ENCODE results near the gene PAPPA. TPM values are rescaled to one million over a fixed set of nuclear protein-coding genes. Genes with fewer than 3 reads are reported as not detected.

The PAPPA gene
- polyA plus RNA-seq, 1 donor from 2014 or later, result 0.04 TPM

DNA sequence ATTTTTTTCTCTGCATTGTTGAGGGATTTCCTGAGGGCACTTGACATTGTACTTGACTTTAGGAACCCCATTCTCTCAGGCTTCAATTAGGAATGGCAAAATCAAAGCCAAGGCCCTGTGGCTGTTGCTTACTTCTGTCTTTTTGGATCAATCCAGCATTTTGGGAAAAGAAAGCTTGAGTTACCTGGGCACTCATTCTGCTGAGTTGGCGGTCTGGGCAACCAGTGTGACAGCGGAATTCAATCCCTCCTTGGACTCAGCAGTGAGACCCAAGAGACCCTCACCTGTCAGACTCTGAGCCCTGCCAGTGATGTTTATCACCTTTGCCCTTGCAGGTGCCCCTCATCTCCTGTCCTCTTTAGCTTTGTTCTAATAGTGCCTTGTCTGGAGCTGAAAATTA is 225.3 kb downstream of the PAPPA start:
- no peaks in the 10 kb centered on the region for H3K4me1 Mint-ChIP-seq
- H3K27me3 Mint-ChIP-seq, result peaks cover 1% of the 10 kb centered on the region
- no peaks in the 10 kb centered on the region for H3K9me3 Mint-ChIP-seq
- no peak overlapping the region for H3K27ac Mint-ChIP-seq
- H3K36me3 Mint-ChIP-seq, result no peaks in the 10 kb centered on the region
- no peak overlapping the region for H3K4me3 Mint-ChIP-seq

DNA sequence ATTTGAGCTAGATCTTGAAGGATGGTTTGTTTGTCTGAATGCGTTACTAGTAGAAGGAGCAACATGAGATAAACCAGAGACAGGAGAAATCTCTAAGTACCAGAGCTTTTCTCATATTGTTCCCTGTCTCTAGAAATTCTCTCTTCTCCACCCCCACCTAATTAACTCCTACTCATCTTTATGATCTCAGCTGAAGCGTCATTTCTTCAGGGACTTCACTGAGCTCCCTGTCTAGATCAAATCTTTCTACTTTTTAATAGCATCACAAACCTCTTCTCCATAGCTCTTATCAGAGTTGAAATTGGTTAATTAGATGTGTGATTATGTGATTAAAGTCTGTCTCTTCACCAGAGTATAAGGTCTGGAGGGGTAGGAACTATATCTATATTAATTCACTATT is 226.2 kb downstream of the PAPPA start:
- H3K27ac Mint-ChIP-seq, result no peak overlapping the region
- peaks cover 1% of the 10 kb centered on the region for H3K27me3 Mint-ChIP-seq
- H3K36me3 Mint-ChIP-seq, result no peaks in the 10 kb centered on the region
- H3K4me1 Mint-ChIP-seq, result no peaks in the 10 kb centered on the region
- no peaks in the 10 kb centered on the region for H3K9me3 Mint-ChIP-seq
- no peak overlapping the region for H3K4me3 Mint-ChIP-seq

DNA sequence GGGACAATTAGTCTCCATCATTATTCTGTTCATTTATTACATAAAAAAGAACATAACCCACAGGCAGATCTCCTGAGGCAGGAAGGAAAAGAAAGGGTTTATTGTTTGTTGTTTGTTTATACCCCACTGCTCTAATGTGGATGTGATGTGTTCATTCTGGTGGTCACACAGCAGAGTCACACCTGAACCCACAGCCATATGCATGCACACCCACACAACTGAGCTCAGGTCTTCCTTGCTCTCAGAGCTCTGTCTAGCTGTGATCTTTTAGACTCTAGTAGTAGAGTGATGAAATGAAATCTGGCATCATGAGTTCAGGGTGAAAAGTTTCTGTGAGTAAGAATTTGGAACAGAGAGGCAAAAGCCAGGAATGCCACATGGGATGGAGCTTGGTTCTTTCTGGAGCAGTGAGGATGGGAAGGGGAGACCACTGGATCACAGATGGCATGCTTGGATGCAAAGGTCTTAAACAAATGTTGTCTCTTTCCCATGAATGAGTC is 227.0 kb downstream of the PAPPA start:
- no peaks in the 10 kb centered on the region for H3K4me1 Mint-ChIP-seq
- no peaks in the 10 kb centered on the region for H3K36me3 Mint-ChIP-seq
- H3K27me3 Mint-ChIP-seq, result peaks cover 1% of the 10 kb centered on the region
- no peak overlapping the region for H3K4me3 Mint-ChIP-seq
- H3K27ac Mint-ChIP-seq, result peak overlapping the region in 1 of 3 donors; percentile 54
- H3K9me3 Mint-ChIP-seq, result no peaks in the 10 kb centered on the region

DNA sequence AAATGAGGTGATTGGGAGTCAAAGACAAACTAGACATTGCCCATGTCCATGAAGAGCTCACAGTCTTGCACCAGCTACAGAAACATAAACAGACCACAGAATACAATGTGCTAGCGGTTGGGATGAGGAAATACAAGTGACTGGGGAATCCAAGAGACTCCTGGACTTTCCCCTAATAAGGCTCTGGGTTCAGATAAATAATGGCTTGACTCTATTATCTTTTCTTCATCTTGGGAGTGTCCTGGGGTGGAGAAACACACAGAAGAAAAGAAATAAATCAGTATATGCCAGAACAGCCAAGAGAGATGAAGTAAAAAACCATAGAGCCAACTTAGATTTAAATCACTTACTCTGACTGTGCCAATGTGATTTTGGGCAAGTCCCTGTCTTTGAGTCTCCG is 227.8 kb downstream of the PAPPA start:
- no peak overlapping the region for H3K4me3 Mint-ChIP-seq
- peaks cover 1% of the 10 kb centered on the region for H3K27me3 Mint-ChIP-seq
- no peak overlapping the region for H3K27ac Mint-ChIP-seq
- H3K9me3 Mint-ChIP-seq, result no peaks in the 10 kb centered on the region
- H3K4me1 Mint-ChIP-seq, result no peaks in the 10 kb centered on the region
- H3K36me3 Mint-ChIP-seq, result no peaks in the 10 kb centered on the region

DNA sequence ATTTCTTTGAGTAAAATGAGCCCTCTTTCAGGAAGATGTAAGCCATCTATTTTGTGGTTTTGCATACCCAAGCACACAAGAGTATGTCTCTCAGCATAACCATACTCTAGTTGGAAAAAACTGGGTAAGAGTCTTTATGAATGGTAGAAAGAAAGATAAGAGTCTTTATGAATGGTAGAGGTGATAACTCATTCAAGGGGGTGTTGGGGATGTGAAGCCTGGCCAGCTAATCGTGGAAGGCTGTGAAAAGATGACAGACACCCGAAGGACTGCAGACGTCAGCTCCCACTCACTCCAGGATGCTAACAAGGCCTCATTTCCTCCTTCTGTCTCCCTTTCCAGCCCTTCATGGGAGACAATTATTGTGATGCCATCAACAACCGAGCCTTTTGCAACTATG is 228.5 kb downstream of the PAPPA start:
- no peaks in the 10 kb centered on the region for H3K9me3 Mint-ChIP-seq
- H3K36me3 Mint-ChIP-seq, result no peaks in the 10 kb centered on the region
- peaks cover 1% of the 10 kb centered on the region for H3K27me3 Mint-ChIP-seq
- H3K27ac Mint-ChIP-seq, result no peak overlapping the region
- H3K4me1 Mint-ChIP-seq, result no peaks in the 10 kb centered on the region
- H3K4me3 Mint-ChIP-seq, result no peak overlapping the region

DNA sequence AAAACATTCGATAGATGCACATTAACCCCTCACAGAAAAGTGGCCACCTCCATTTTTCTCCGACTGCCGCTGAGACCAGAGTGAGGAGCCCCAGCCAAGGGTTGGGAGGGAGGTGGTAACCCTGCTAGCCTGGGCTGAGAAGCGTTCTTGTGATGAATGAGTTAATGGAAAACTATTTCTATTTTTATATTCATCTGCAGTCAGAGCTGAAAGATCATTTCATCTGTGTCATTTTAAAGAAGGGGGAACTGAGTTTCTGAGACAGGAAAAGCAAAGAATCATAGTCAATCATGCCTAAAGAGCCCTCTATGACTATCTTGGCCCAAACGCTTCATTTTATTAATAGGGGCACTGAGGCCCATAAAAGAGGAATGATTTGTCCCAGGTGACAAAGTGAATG is 229.5 kb downstream of the PAPPA start:
- H3K36me3 Mint-ChIP-seq, result no peaks in the 10 kb centered on the region
- H3K9me3 Mint-ChIP-seq, result no peaks in the 10 kb centered on the region
- H3K27me3 Mint-ChIP-seq, result no peaks in the 10 kb centered on the region
- no peak overlapping the region for H3K4me3 Mint-ChIP-seq
- no peaks in the 10 kb centered on the region for H3K4me1 Mint-ChIP-seq
- no peak overlapping the region for H3K27ac Mint-ChIP-seq

DNA sequence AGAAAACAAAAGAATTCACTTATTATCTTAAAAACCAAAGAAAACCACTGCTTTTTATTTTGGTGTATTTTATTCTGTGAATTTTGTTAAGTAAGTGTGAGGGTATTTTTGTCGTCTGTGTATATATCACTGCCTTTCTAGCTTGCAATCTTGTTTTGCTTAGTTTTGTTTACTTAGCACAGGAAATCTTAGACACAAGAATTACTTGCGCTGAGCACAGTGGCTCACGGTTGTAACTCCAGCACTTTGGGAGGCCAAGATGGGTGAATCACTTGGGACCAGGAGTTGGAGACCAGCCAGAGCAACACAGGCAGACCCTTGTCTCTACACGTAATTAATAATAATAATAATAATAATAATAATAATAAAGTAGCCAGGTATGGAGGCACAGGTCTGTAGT is 230.3 kb downstream of the PAPPA start:
- H3K27me3 Mint-ChIP-seq, result no peaks in the 10 kb centered on the region
- H3K4me3 Mint-ChIP-seq, result no peak overlapping the region
- no peaks in the 10 kb centered on the region for H3K4me1 Mint-ChIP-seq
- no peak overlapping the region for H3K27ac Mint-ChIP-seq
- H3K36me3 Mint-ChIP-seq, result no peaks in the 10 kb centered on the region
- H3K9me3 Mint-ChIP-seq, result no peaks in the 10 kb centered on the region

DNA sequence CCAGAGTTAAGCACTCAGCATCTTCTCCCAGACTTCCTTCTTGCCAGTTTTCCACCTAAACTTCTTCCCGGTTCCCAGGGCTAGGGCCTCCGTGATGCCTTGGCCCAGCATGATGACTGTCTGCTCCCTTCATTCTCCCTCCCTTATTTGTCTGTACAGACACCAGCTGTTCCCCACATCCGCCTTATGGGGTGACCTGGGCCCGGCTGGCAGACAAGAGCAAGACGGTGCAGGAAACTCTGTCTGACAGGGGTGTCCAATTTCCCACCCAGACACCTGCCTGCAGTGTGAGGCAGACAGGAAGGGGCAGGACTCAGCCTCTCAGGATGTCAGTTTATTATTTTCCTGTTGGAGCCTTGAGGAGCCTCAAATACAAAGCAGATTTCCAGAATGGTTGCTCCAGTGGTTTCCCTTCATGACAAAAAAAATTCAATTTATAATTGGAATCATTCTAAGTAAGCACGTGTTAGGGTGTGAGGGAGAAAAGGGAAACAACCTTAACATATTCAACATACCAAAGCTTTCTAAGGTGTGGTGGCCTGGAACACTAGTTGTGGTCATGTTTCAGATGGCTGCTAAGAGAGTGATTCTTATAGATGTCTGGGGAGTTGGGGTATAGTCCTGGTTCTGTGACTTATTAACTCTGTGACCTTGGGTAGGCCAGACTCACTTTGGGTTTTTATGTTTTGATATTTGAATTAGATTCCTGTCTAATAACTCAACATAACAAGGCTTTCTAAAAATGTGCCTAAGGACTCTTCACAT is 234.5 kb downstream of the PAPPA start:
- H3K27ac Mint-ChIP-seq, result no peak overlapping the region
- no peak overlapping the region for H3K4me3 Mint-ChIP-seq
- H3K4me1 Mint-ChIP-seq, result peaks cover 0 to 7% (median 0%) of the 10 kb centered on the region in 3 donors
- no peaks in the 10 kb centered on the region for H3K36me3 Mint-ChIP-seq
- no peaks in the 10 kb centered on the region for H3K9me3 Mint-ChIP-seq
- no peaks in the 10 kb centered on the region for H3K27me3 Mint-ChIP-seq

DNA sequence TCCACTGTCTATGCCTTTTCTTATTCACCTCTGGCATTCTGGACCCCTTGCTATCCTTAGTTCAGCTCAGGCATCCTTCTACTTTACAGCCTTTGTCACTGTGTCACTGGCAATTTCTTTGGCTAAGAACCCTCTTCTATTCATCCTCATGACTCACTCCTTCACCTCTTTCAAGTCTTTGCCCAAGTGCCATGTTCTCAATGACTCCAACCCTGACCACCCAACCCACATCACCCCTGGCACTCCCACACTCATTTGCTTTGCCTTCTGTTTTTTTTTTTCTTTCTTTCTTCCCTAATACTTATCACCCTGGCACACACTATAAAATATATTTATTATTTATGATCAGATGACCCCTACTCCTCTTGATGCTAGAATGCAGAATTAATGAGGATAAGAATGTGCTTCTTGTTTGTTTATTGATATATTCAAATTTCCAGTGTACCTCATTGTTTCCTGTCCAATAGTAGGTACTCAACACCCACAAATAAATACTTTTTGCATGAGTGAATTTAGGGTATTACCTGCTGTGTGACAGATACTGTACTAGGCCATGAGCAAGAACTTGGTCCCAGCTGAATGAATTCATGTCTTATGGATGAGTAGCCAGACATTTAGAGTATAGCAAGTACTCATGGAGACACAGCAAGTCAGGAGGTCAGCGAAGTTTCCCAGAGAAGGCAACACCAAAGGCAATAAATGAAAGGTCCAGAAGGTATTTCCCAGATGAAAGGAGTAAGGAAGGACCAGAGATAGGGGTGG is 236.1 kb downstream of the PAPPA start:
- no peaks in the 10 kb centered on the region for H3K9me3 Mint-ChIP-seq
- no peak overlapping the region for H3K27ac Mint-ChIP-seq
- H3K4me1 Mint-ChIP-seq, result peaks cover 0 to 7% (median 0%) of the 10 kb centered on the region in 3 donors
- no peaks in the 10 kb centered on the region for H3K27me3 Mint-ChIP-seq
- H3K36me3 Mint-ChIP-seq, result no peaks in the 10 kb centered on the region
- H3K4me3 Mint-ChIP-seq, result no peak overlapping the region

DNA sequence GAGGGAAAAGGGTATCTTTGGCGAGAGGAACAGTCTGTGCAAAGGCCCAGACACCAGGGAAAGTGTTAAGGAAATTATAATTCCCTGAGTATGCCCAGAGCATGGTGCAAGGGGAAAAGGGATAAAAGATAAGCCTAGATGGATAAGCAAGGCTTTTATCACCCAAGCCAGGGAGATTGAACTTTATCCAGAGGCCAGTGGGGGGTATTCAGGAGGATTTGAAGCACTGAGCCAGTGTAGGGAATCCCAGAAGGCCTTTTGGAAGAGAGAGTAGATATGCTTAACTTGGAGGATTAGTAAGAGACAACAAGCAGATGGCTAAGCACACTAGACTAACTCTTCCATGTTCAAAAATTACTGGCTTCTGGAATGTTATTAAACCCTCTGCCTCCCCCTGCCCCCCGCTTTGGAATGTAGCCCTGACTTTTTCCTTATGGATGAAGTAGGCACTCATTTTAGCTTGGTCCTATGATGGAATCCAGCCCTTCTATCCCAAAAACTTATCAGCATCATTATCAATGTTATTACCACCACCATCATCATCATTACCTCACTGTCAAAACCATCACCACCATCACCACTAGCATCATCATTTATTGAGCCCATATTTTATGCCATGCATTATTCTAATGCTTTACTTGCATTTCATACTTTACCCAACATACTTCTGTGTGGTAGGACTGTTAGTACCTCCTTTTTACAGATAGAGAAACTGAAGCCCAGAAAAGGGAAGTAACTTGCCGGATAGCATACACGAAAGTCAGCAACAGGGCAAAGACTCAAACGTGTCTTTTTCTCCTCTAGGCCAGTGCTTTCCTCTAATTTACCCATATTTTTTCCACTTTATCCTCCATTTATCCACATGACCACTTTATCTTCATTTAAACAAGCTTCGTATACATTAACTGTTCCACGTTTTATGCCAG is 237.0 kb downstream of the PAPPA start:
- Mint-ChIP-seq H3K4me3 (no peak overlapping the region), H3K27me3 (no peaks in the 10 kb centered on the region), H3K4me1 (peaks cover 0 to 7% (median 0%) of the 10 kb centered on the region in 3 donors), H3K27ac (no peak overlapping the region), H3K9me3 (no peaks in the 10 kb centered on the region), H3K36me3 (peaks cover 3% of the 10 kb centered on the region)

DNA sequence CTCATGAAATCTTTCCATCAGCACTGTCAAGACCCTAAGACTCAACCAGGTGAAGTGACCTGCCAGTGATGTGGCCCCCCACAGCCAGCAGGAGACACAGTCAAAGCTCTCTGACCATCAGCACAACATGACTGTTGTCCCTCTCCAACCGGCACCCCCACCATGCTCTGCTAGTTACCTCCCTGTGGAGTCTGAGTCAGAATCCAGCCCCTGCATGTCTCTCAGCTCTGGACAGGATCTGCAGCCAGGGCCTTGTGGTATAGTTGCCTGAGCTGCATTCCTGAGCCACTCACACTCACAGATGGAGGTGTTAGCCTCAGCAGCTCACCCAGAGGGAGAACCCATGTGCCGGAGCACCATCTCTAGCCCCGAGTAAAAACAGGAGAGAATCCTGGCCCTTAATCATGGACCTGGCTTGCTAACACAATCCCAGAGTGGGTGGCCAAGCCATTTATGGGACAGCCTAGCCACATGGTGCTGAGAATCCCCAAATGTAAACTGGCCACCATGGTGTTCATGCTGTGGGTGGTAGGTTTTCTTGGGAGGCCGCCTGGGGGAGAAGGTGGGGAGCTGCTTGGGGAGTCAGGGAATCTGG is 237.8 kb downstream of the PAPPA start:
- no peak overlapping the region for H3K4me3 Mint-ChIP-seq

DNA sequence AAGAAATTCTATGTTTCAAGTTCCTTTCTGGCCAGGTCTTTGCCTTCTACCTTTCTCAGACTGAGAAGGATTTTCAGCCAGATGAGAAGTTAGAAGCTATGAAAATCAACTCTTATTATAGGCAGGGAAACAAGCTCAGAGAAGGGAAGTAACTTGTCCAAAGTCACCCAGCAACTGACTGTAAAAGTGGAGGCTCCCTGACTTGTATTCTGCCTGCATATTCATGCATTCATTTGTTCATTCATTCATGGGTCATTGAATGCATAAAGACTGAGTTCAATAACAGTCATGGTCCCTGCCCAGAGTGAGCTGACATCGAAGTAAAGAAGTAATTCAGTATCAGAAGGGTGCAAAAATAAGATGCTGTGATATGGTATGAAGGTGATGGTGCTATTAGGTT is 239.6 kb downstream of the PAPPA start:
- Mint-ChIP-seq H3K9me3 (no peaks in the 10 kb centered on the region), H3K27ac (no peak overlapping the region)

More for the DNA sequence above, 237.8 kb downstream of the PAPPA start:
- Mint-ChIP-seq H3K36me3 (peaks cover 3% of the 10 kb centered on the region), H3K27ac (no peak overlapping the region), H3K9me3 (no peaks in the 10 kb centered on the region), H3K4me1 (peaks cover 0 to 7% (median 0%) of the 10 kb centered on the region in 3 donors), H3K27me3 (no peaks in the 10 kb centered on the region)

DNA sequence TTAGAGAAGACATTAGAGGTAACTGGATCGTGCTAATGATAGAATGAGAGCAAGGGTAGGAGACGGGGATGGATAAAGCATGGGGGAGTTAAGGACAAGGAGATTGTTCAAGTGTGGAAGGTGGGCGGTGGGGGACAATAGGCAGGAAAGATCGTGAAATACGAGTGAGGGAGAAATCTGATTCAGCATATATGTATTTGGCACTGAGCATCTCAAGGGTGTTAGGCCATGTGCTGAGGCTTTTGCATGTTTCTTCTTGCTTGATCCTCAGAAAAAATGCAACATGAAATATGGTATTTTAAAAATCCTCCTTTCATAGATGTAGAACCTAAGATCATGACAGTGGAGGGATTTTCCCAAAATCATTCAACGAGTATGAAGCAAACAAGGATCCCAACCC is 240.5 kb downstream of the PAPPA start:
- Mint-ChIP-seq H3K4me1 (peaks cover 0 to 7% (median 0%) of the 10 kb centered on the region in 3 donors), H3K36me3 (peaks cover 3% of the 10 kb centered on the region), H3K4me3 (no peak overlapping the region), H3K27ac (no peak overlapping the region), H3K9me3 (peaks cover 0 to 2% (median 0%) of the 10 kb centered on the region in 3 donors), H3K27me3 (no peaks in the 10 kb centered on the region)

More for the DNA sequence above, 239.6 kb downstream of the PAPPA start:
- Mint-ChIP-seq H3K27me3 (no peaks in the 10 kb centered on the region), H3K4me3 (no peak overlapping the region), H3K36me3 (peaks cover 3% of the 10 kb centered on the region), H3K4me1 (peaks cover 0 to 7% (median 0%) of the 10 kb centered on the region in 3 donors)

DNA sequence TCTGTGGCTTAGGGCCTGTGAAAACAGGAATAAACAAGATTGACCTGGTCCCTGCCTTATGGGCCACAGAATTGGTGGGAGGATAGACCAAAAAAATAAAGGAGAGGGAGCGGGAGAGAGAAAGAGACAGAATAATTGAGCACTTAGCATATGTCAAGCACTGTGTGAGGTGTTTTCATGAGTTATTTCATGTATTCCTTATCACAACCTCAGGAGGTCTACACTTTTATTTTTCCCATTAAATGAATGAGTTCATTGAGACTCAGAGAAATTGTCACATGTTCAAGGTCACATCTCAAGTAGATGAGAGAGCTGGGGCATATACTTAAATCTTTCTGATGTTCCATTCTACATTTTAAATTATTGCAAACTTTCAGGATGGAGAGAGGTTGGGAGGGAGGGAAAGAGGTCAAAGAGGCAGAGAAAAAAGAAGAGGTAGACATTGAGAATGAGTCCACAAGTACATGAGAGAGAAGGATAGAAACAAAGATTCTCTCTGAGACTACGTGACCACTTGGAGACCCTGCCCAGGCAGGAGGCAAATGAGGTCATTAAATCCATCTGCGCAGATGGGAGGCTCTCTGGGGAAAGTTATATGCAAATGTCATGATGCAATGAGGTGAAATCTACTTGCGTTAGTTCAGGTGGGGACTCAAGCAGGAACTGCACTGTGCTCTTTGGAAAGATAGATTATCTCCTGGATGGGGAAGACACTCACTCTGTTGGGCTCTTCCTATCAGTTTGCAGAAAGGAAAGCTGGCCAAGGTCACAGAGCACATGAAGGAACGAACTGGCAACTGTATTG is 241.5 kb downstream of the PAPPA start:
- H3K27ac Mint-ChIP-seq, result no peak overlapping the region
- H3K9me3 Mint-ChIP-seq, result peaks cover 0 to 2% (median 0%) of the 10 kb centered on the region in 3 donors
- H3K4me1 Mint-ChIP-seq, result peaks cover 0 to 7% (median 0%) of the 10 kb centered on the region in 3 donors
- no peaks in the 10 kb centered on the region for H3K27me3 Mint-ChIP-seq
- H3K36me3 Mint-ChIP-seq, result peaks cover 3% of the 10 kb centered on the region
- no peak overlapping the region for H3K4me3 Mint-ChIP-seq
